Measurements from ENCODE around the gene GALNT12.

Gene GALNT12

DNA sequence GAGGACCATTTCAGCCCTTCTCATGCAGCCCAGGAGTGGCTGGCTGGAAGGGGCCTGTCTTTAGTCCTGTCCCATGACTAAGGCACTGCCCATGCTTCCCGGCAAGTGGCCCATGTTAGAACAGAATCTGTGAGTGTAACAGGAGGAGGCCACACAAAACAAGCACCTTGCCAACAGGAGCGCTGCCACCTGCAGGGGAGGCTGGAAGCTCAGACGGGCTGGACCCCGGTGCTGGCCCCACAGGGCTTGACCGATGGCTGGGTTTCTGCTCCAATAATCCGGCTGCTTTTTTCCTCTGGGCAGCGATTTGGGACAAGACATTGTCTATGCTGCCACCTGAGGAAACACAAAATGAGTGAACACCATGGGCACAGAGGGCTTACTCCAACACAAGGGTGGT lies 39.6 kb upstream of the GALNT12 start:
- peaks cover 11 to 80% of the 10 kb centered on the region in 2 experiments for H3K36me3 ChIP-seq (ENCODE audit: control insufficient read depth in 2 of 2, insufficient read depth in 1 of 2, low read length in 2 of 2)

GRCh38 chr9:98768344-98768743 lies 39.1 kb upstream of the GALNT12 start:
- H3K36me3 ChIP-seq (ENCODE audit: control insufficient read depth in 2 of 2, insufficient read depth in 1 of 2, low read length in 2 of 2) = peaks cover 11 to 85% of the 10 kb centered on the region in 2 experiments
- POLR2A ChIA-PET = no interaction called here

More for the DNA sequence above, 39.6 kb upstream of the GALNT12 start:
- Histone ChIP-seq H3K4me3 (ENCODE audit: low read depth, low read length) (no peak overlapping the region), H3K4me1 (ENCODE audit: control insufficient read depth, insufficient read depth, low read length) (no peaks in the 10 kb centered on the region), H3K27ac (ENCODE audit: extremely low read depth, low read depth, low read length) (no peak overlapping the region), H3K9me3 (ENCODE audit: control insufficient read depth, insufficient read depth, low read depth, low read length) (no peaks in the 10 kb centered on the region)
- ChIA-PET POLR2A (no interaction called here), CTCF (interaction anchor here (3.9 kb wide), 1 partner anchor 7 kb away, joined by 57 read pairs; no protein-coding TSS in a partner anchor)
- TF ChIP-seq ZNF530 (tag by site-specific recombination; IDR thresholded peaks at IDR 0.05; ENCODE audit: low read depth) (no peak), ZSCAN4 (tag by site-specific recombination; IDR thresholded peaks at IDR 0.05) (no peak), ZNF791 (tag by site-specific recombination; IDR thresholded peaks at IDR 0.05) (no peak), ZNF248 (tag by site-specific recombination; IDR thresholded peaks at IDR 0.05) (no peak), EGR2 (tag by site-specific recombination; IDR thresholded peaks at IDR 0.05; ENCODE audit: low read depth) (no peak), PRDM1 (tag by site-specific recombination; IDR thresholded peaks at IDR 0.05) (no peak), ZNF169 (tag by site-specific recombination; IDR thresholded peaks at IDR 0.05) (no peak), ZNF280D (tag by site-specific recombination; IDR thresholded peaks at IDR 0.05) (no peak), ZBTB49 (tag by site-specific recombination; IDR thresholded peaks at IDR 0.05; ENCODE audit: low read depth) (no peak), ZFP41 (tag by site-specific recombination; IDR thresholded peaks at IDR 0.05; ENCODE audit: borderline replicate concordance) (no peak), TRIM28 (IDR thresholded peaks at IDR 0.05; ENCODE audit: borderline replicate concordance, low read length) (no peak), ZNF777 (tag by site-specific recombination; IDR thresholded peaks at IDR 0.05; ENCODE audit: borderline replicate concordance) (no peak), ZNF473 (tag by site-specific recombination; IDR thresholded peaks at IDR 0.05) (no peak), ZNF785 (tag by site-specific recombination; IDR thresholded peaks at IDR 0.05) (no peak), ZNF610 (tag by site-specific recombination; IDR thresholded peaks at IDR 0.05; ENCODE audit: borderline replicate concordance) (no peak), ZNF391 (tag by site-specific recombination; IDR thresholded peaks at IDR 0.05; ENCODE audit: borderline replicate concordance, low read depth) (no peak), ZNF223 (tag by site-specific recombination; IDR thresholded peaks at IDR 0.05) (no peak), ZNF211 (tag by site-specific recombination; IDR thresholded peaks at IDR 0.05; ENCODE audit: low read depth) (no peak), ZNF404 (tag by site-specific recombination; IDR thresholded peaks at IDR 0.05) (no peak), GLIS2 (tag by site-specific recombination; IDR thresholded peaks at IDR 0.05) (no peak)

More at GRCh38 chr9:98768344-98768743, 39.1 kb upstream of the GALNT12 start:
- CTCF ChIA-PET = interaction anchor here (3.9 kb wide), 1 partner anchor 7 kb away, joined by 57 read pairs; no protein-coding TSS in a partner anchor
- Histone ChIP-seq H3K4me1 (ENCODE audit: control insufficient read depth, insufficient read depth, low read length) (no peaks in the 10 kb centered on the region), H3K4me3 (ENCODE audit: low read depth, low read length) (no peak overlapping the region), H3K9me3 (ENCODE audit: control insufficient read depth, insufficient read depth, low read depth, low read length) (no peaks in the 10 kb centered on the region), H3K27ac (ENCODE audit: extremely low read depth, low read depth, low read length) (no peak overlapping the region)
- TF ChIP-seq BCL11B (tag by site-specific recombination; IDR thresholded peaks at IDR 0.05; ENCODE audit: low read depth) (no peak), ZNF16 (tag by site-specific recombination; IDR thresholded peaks at IDR 0.05; ENCODE audit: low read depth) (no peak), OSR2 (tag by site-specific recombination; IDR thresholded peaks at IDR 0.05) (no peak), ZNF473 (tag by site-specific recombination; IDR thresholded peaks at IDR 0.05) (no peak), ZIC2 (tag by site-specific recombination; IDR thresholded peaks at IDR 0.05) (no peak)
- TF ChIP-seq, protein P1, sequence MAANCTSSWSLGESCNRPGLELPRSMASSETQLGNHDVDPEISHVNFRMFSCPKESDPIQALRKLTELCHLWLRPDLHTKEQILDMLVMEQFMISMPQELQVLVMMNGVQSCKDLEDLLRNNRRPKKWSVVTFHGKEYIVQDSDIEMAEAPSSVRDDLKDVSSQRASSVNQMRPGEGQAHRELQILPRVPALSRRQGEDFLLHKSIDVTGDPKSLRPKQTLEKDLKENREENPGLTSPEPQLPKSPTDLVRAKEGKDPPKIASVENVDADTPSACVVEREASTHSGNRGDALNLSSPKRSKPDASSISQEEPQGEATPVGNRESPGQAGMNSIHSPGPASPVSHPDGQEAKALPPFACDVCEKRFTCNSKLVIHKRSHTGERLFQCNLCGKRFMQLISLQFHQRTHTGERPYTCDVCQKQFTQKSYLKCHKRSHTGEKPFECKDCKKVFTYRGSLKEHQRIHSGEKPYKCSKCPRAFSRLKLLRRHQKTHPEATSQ (tag by site-specific recombination; IDR thresholded peaks at IDR 0.05) = no peak

All from HEK293 (cell line).